SK-N-MC (cell line): ENCODE results near the gene SUPT6H.

ENCODE experiments used
- DNase-seq: peaks from one replicate; pipeline ENCODE4 v3.0.0-alpha.2; 2011; ENCODE audit warnings: low read depth, low spot score
- H3K27ac ChIP-seq: fragments of 200-600 bp; sonication (generic); 2 replicates; pipeline ENCODE4 v1.5.1; 2016; ENCODE audit warnings: mixed run types
- H3K36me3 ChIP-seq: fragments of 200-600 bp; sonication (generic); 2 replicates; pipeline ENCODE4 v1.6.1; 2017; ENCODE audit warnings: antibody characterized with exemption, low read length, mixed read lengths; ENCODE audit not compliant: insufficient read depth
- H3K4me3 ChIP-seq: fragments of 200-600 bp; sonication (generic); 2 replicates; pipeline ENCODE4 v1.5.1; 2016
- H3K9ac ChIP-seq: fragments of 200-600 bp; sonication (generic); 2 replicates; pipeline ENCODE4 v1.8.0; 2017; ENCODE audit warnings: mixed run types, mixed read lengths; ENCODE audit not compliant: insufficient read length
- H3K9me3 ChIP-seq: fragments of 200-600 bp; sonication (generic); 2 replicates; pipeline ENCODE4 v1.6.1; 2017; ENCODE audit warnings: low read depth, mild to moderate bottlenecking, antibody characterized with exemption, low read length, moderate library complexity, mixed read lengths
- EZH2 ChIP-seq: fragments of 200-600 bp; sonication (generic); IDR thresholded peaks from one replicate; pipeline ENCODE4 v1.6.1; 2017; ENCODE audit warnings: antibody characterized with exemption
- FOXP2 ChIP-seq: optimal IDR thresholded peaks from 2 replicates; pipeline ENCODE3; 2011; ENCODE audit warnings: mild to moderate bottlenecking, moderate library complexity; ENCODE audit not compliant: insufficient read depth; ENCODE audit errors: extremely low read length, control extremely low read depth
- POLR2AphosphoS5 ChIP-seq: IDR thresholded peaks from 2 replicates; pipeline ENCODE4 v1.6.1; 2012; ENCODE audit warnings: mild to moderate bottlenecking, low read depth, low read length, borderline replicate concordance

The SUPT6H gene

GRCh38 chr17:28685366-28685765 lies 23.4 kb downstream of the SUPT6H start:
- TF ChIP-seq EZH2 = no peak
- TF ChIP-seq FOXP2 = no peak
- TF ChIP-seq POLR2AphosphoS5 = no peak
- Histone ChIP-seq H3K9ac (no peak overlapping the region), H3K9me3 (no peaks in the 10 kb centered on the region)

GRCh38 chr17:28686296-28686695 lies 24.3 kb downstream of the SUPT6H start:
- TF ChIP-seq EZH2 (no peak), FOXP2 (no peak), POLR2AphosphoS5 (no peak)
- Histone ChIP-seq H3K27ac (no peak overlapping the region), H3K4me3 (no peak overlapping the region), H3K9me3 (no peaks in the 10 kb centered on the region), H3K36me3 (peaks cover 97% of the 10 kb centered on the region), H3K9ac (no peak overlapping the region)
- DNase-seq = no peak

More at GRCh38 chr17:28685366-28685765, 23.4 kb downstream of the SUPT6H start:
- H3K4me3 ChIP-seq = no peak overlapping the region
- no peak overlapping the region for H3K27ac ChIP-seq
- H3K36me3 ChIP-seq = peaks cover 96% of the 10 kb centered on the region
- no peak for DNase-seq

- TF ChIP-seq POLR2AphosphoS5 = no peak
- TF ChIP-seq EZH2 = no peak
- TF ChIP-seq FOXP2 = no peak
- Histone ChIP-seq H3K27ac (no peak overlapping the region), H3K4me3 (no peak overlapping the region), H3K36me3 (peaks cover 85% of the 10 kb centered on the region), H3K9me3 (no peaks in the 10 kb centered on the region), H3K9ac (no peak overlapping the region)
- no peak for DNase-seq
Observed at GRCh38 chr17:28688481-28688880, 26.5 kb downstream of the SUPT6H start.

GRCh38 chr17:28689011-28689410 lies 27.0 kb downstream of the SUPT6H start:
- peaks cover 87% of the 10 kb centered on the region for H3K36me3 ChIP-seq

GRCh38 chr17:28693869-28694268 lies 31.9 kb downstream of the SUPT6H start:
- H3K27ac ChIP-seq = no peak overlapping the region
- no peak overlapping the region for H3K4me3 ChIP-seq
- H3K9me3 ChIP-seq = no peaks in the 10 kb centered on the region
- no peak for TF ChIP-seq POLR2AphosphoS5
- TF ChIP-seq FOXP2 = no peak
- TF ChIP-seq EZH2 = no peak
- DNase-seq = no peak
- no peak overlapping the region for H3K9ac ChIP-seq
- H3K36me3 ChIP-seq = peaks cover 88% of the 10 kb centered on the region

More at GRCh38 chr17:28689011-28689410, 27.0 kb downstream of the SUPT6H start:
- TF ChIP-seq POLR2AphosphoS5 (no peak), EZH2 (no peak), FOXP2 (no peak)
- Histone ChIP-seq H3K9ac (no peak overlapping the region), H3K9me3 (no peaks in the 10 kb centered on the region), H3K27ac (no peak overlapping the region), H3K4me3 (no peak overlapping the region)
- DNase-seq = no peak

GRCh38 chr17:28698253-28698941 lies 36.4 kb downstream of the SUPT6H start:
- Histone ChIP-seq H3K4me3 (no peak overlapping the region), H3K36me3 (peaks cover 93% of the 10 kb centered on the region), H3K27ac (no peak overlapping the region), H3K9me3 (no peaks in the 10 kb centered on the region), H3K9ac (no peak overlapping the region)
- TF ChIP-seq FOXP2 (no peak), EZH2 (no peak), POLR2AphosphoS5 (no peak)
- no peak for DNase-seq

- Histone ChIP-seq H3K9ac (no peak overlapping the region), H3K9me3 (no peaks in the 10 kb centered on the region), H3K36me3 (peaks cover 74% of the 10 kb centered on the region), H3K27ac (no peak overlapping the region), H3K4me3 (no peak overlapping the region)
- TF ChIP-seq POLR2AphosphoS5 = no peak
- no peak for TF ChIP-seq FOXP2
- no peak for TF ChIP-seq EZH2
- no peak for DNase-seq
Observed at GRCh38 chr17:28700278-28700677, 38.3 kb downstream of the SUPT6H start.

- Histone ChIP-seq H3K36me3 (peaks cover 68% of the 10 kb centered on the region), H3K9ac (no peak overlapping the region), H3K27ac (no peak overlapping the region), H3K9me3 (no peaks in the 10 kb centered on the region), H3K4me3 (no peak overlapping the region)
- TF ChIP-seq FOXP2 = no peak
- TF ChIP-seq POLR2AphosphoS5 = no peak
- TF ChIP-seq EZH2 = no peak
- no peak for DNase-seq
Observed at GRCh38 chr17:28700830-28701492, 39.0 kb downstream of the SUPT6H start.
